Muscle layer of colon (tissue), 2 donors: ENCODE measurements around the gene IL12A.

ENCODE experiments used
- H3K27ac ChIP-seq: one replicate; pipeline ENCODE4 v1.7.0; 2013; ENCODE audit warnings: low read depth, mild to moderate bottlenecking, low read length, moderate library complexity
- H3K27me3 ChIP-seq, 2 donors: one replicate each; pipeline ENCODE4 v1.7.0; 2013; ENCODE audit warnings: low read length in 2 of 2, mild to moderate bottlenecking in 2 of 2; ENCODE audit not compliant: insufficient read depth in 2 of 2, control insufficient read depth in 1 of 2
- H3K36me3 ChIP-seq: one replicate; pipeline ENCODE4 v1.7.0; 2013; ENCODE audit warnings: mild to moderate bottlenecking, low read length; ENCODE audit not compliant: insufficient read depth
- H3K4me1 ChIP-seq: one replicate; pipeline ENCODE4 v1.7.0; 2013; ENCODE audit warnings: mild to moderate bottlenecking, low read length; ENCODE audit not compliant: insufficient read depth
- H3K4me3 ChIP-seq, 2 donors: one replicate each; pipeline ENCODE4 v1.7.0; 2013; ENCODE audit warnings: low read length in 2 of 2, low read depth in 1 of 2, mild to moderate bottlenecking in 1 of 2, moderate library complexity in 1 of 2
- H3K9ac ChIP-seq: one replicate; pipeline ENCODE4 v1.7.0; 2013; ENCODE audit warnings: low read length
- H3K9me3 ChIP-seq: one replicate; pipeline ENCODE4 v1.7.0; 2013; ENCODE audit warnings: mild to moderate bottlenecking, low read length
- donor health status: abdominal sarcoma.
- donor health status: Adenocarcinoma of cecum.

Gene IL12A

DNA sequence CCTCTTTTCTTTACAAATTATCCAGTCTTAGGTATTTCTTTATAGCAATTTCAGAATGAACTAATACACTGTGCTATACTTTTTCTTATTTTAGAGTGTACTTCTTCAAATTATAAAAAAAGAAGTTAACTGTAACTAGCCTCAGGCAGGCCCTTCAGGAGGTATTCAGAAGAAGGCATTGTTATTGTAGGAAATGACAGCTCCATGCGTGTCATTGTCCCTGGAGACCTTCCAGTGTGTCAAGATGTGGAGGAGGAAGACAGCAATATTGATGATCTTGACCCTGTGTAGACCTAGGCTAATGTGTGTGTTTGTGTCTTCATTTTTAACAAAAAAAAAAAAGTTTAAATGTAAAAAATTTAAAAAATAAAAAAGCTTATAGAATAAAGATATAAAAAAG, 55.5 kb downstream of the IL12A start:
- Histone ChIP-seq H3K36me3 (no peaks in the 10 kb centered on the region), H3K27ac (no peak overlapping the region), H3K9ac (no peak overlapping the region), H3K27me3 (peaks cover 4% of the 10 kb centered on the region in 2 donors), H3K9me3 (no peaks in the 10 kb centered on the region), H3K4me3 (no peak overlapping the region), H3K4me1 (peaks cover under 1% of the 10 kb centered on the region)
